ENCODE results near the gene CFP.

The CFP gene

DNA sequence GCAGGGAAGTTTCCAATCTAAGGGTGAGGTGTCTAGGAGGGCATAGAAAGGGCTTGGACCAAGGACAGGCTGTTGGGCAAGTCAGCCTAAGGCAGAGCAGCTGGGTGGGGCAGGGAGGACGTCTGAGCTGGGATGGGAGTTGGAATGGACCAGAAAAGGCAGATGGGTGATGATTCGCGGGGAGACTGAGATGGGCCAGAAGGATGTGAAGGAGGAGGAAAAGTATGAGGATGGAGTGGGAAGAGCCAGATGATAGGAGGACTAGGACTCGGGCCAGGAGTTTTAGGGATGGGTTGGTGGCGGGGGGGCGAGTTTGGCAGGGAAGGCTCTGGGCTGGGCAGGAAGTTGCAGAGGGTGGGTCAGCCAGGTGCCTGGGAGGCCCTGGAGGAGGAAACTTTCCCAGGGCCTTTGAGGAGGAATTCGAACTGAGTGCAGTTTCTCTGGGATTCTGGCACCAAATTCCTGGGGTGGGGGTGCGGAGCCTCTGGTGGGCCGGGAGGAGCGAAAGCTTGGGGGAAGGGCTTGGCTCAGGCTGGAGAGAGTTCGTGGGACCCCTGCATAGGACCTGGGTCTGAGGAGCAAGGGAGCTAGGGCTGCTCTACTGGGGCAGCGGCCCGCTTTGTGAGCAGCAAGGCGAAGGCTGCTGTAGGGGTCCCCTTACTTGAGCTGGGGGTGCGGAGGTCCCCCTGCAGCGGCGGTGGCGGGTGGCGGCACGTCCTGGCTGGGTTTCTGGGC is 56.2 kb downstream of the CFP start:
- no peak for DNase-seq

Data from NCI-H2081 (cell line).